22Rv1 (cell line): ENCODE data around the gene S100A12.

Source experiments
- H3K27ac ChIP-seq: fragments of 450-650 bp; 2 replicates; pipeline ENCODE4 v1.5.1; 2017
- CTCF ChIP-seq: fragments of 450-650 bp; IDR thresholded peaks from 2 replicates; pipeline ENCODE4 v1.5.1; 2017; ENCODE audit warnings: mild to moderate bottlenecking
- ZFX ChIP-seq: fragments of 450-650 bp; IDR thresholded peaks from 2 replicates; pipeline ENCODE4 v1.6.1; 2017; ENCODE audit warnings: antibody characterized with exemption, borderline replicate concordance

S100A12 gene

GRCh38 chr1:153393926-153394325 lies 18.5 kb upstream of the S100A12 start:
- no peak overlapping the region for H3K27ac ChIP-seq
- no peak for TF ChIP-seq CTCF
- no peak for TF ChIP-seq ZFX

GRCh38 chr1:153392822-153393221 lies 17.4 kb upstream of the S100A12 start:
- H3K27ac ChIP-seq = no peak overlapping the region
- TF ChIP-seq CTCF (no peak), ZFX (no peak)

- H3K27ac ChIP-seq = no peak overlapping the region
- TF ChIP-seq CTCF (no peak), ZFX (no peak)
These were observed 16.8 kb upstream of the S100A12 start for GRCh38 chr1:153392258-153392657.

GRCh38 chr1:153390938-153391710 lies 15.7 kb upstream of the S100A12 start, which contains the start of gene S100A8:
S100A8 (minus strand) TSS chr1:153391073; CDS start chr1:153390535, 538 bp downstream.
- TF ChIP-seq ZFX (no peak), CTCF (no peak)
- no peak within 1 kb of the TSS for H3K27ac ChIP-seq

- no peak for TF ChIP-seq CTCF
- no peak for TF ChIP-seq ZFX
These were observed 14.8 kb upstream of the S100A12 start for GRCh38 chr1:153389973-153390879.

GRCh38 chr1:153389401-153389800 lies 14.0 kb upstream of the S100A12 start:
- no peak overlapping the region for H3K27ac ChIP-seq
- no peak for TF ChIP-seq ZFX
- no peak for TF ChIP-seq CTCF

More at GRCh38 chr1:153389973-153390879, 14.8 kb upstream of the S100A12 start:
- no peak overlapping the region for H3K27ac ChIP-seq
